CD4-positive, alpha-beta memory T cell (primary cell): ENCODE results near the gene CSAD. TPM values are rescaled to one million over a fixed set of nuclear protein-coding genes. Genes with fewer than 3 reads are reported as not detected.

Source experiments
- CTCF ChIA-PET: fragments of 350-600 bp; sonication (Branson Sonifier 250); formaldehyde crosslinking; loops from one replicate; lab custom pipeline; 2021; ENCODE audit warnings: inconsistent platforms; ENCODE audit not compliant: partially characterized antibody; lab: Charles Lee
- POLR2A ChIA-PET: fragments of 350-600 bp; sonication (Branson Sonifier 250); formaldehyde crosslinking; loops from one replicate; lab custom pipeline; 2021; ENCODE audit not compliant: partially characterized antibody; lab: Charles Lee
- DNase-seq, 5 donors: peaks; one replicate each; pipeline versions ENCODE4 v3.0.0 to v3.0.0-alpha.2; 2020 to 2022; ENCODE audit warnings: mixed read lengths in 1 of 5
- H3K27ac ChIP-seq: one replicate; pipeline ENCODE4 v1.7.0; 2013; ENCODE audit warnings: low read depth, low read length
- H3K27me3 ChIP-seq: 2 replicates; pipeline ENCODE4 v1.7.0; 2013; ENCODE audit warnings: mild to moderate bottlenecking, low read length, moderate library complexity; ENCODE audit not compliant: insufficient read depth
- H3K36me3 ChIP-seq: 2 replicates; pipeline ENCODE4 v1.7.0; 2013; ENCODE audit warnings: mild to moderate bottlenecking, low read length, moderate library complexity; ENCODE audit not compliant: insufficient read depth
- H3K4me1 ChIP-seq: 2 replicates; pipeline ENCODE4 v1.7.0; 2013; ENCODE audit warnings: mild to moderate bottlenecking, low read length, moderate library complexity; ENCODE audit not compliant: insufficient read depth
- H3K4me3 ChIP-seq, 2 donors: one replicate each; pipeline ENCODE4 v1.7.0; 2013; ENCODE audit warnings: low read length in 2 of 2, mild to moderate bottlenecking in 1 of 2
- H3K9me3 ChIP-seq, 2 donors: one replicate each; pipeline ENCODE4 v1.7.0; 2013; ENCODE audit warnings: low read length in 2 of 2, control low read depth in 1 of 2; ENCODE audit not compliant: control insufficient read depth in 1 of 2
- H3K27ac Mint-ChIP-seq, 7 donors: one replicate each; pipeline ENCODE4 v1.8.0; 2020 to 2021; ENCODE audit warnings: mixed read lengths in 7 of 7, mild to moderate bottlenecking in 6 of 7, inconsistent platforms in 3 of 7, moderate library complexity in 3 of 7
- H3K27me3 Mint-ChIP-seq, 2 donors: one replicate each; pipeline ENCODE4 v1.8.0; 2020 to 2021; ENCODE audit warnings: mixed read lengths in 2 of 2
- H3K36me3 Mint-ChIP-seq, 2 donors: one replicate each; pipeline ENCODE4 v1.8.0; 2020 to 2021; ENCODE audit warnings: mixed read lengths in 2 of 2, inconsistent platforms in 1 of 2, mild to moderate bottlenecking in 1 of 2
- H3K4me1 Mint-ChIP-seq, 4 donors: one replicate each; pipeline ENCODE4 v1.8.0; 2020 to 2021; ENCODE audit warnings: mixed read lengths in 4 of 4, mild to moderate bottlenecking in 1 of 4
- H3K4me3 Mint-ChIP-seq, 8 donors: one replicate each; pipeline ENCODE4 v1.8.0; 2020 to 2021; ENCODE audit warnings: mixed read lengths in 8 of 8, mild to moderate bottlenecking in 7 of 8, moderate library complexity in 6 of 8, inconsistent platforms in 3 of 8
- H3K9me3 Mint-ChIP-seq, 8 donors: one replicate each; pipeline ENCODE4 v1.8.0; 2020 to 2021; ENCODE audit warnings: mixed read lengths in 8 of 8, mild to moderate bottlenecking in 5 of 8, inconsistent platforms in 3 of 8, moderate library complexity in 1 of 8
- intact Hi-C: fragments of 100-400 bp; cut with micrococcal nuclease; formaldehyde crosslinking; loops from one replicate; pipeline ENCODE4 v1.15.1; 2023
- polyA plus RNA-seq, 2 donors: library from polyadenylated mRNA; unstranded; fragments of 300-500 nt; fragmentation: Illumina TruSeq; gene quantifications; one replicate each; pipeline ENCODE4 v1.2.3, GENCODE V29; 2021
- total RNA-seq, 2 experiments: library from RNA; stranded (reverse); gene quantifications; one replicate each; pipeline ENCODE4 v1.2.3, GENCODE V29; 2021

The CSAD gene
- total and polyA plus RNA-seq, 4 experiments from 2014 or later = 1.1 to 64.2 (median 32.7) TPM

DNA sequence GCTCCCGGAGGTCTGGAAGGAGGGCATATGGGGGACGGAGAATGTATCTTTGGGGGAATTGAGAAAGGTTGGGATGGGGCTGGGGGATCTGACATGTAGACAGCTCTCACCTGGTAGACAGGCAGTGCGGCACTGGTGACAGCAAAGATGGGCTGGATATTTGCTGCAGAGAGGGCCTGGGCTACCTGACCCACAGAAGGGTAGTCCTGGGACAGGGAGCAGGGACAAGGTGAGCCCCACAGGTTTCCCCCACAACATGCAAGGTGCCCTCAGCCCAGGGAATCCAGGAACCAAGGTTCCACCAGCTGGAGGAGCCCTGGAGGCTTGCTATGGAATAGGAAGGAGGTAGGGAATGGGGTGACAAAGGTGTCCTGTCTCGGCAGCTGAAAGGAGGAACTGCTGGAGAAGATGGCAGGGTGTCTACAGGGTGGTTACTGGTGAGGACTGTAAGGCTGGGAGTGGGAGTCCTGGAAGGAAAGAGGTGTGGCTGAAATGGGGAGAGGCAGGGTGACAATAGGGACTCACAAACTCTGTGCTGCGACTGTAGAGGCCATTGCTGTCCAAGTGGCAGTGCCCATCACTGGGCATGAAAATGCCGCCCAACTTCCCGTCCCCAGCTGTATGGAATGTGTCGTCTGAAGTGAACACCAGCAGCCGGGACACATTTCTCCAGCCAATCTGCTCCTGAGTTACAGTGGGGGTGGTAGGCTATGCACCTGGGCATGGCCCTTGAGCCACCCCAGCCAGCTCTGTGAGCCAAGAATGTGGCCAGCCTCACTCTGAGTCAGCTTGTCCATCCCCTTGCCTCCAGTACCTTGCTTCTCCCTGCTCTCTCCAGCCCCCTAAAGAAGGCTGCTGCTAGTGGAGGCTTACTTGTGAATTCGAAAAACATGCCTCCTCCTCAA, 15.0 kb upstream of the CSAD start:
- Histone ChIP-seq H3K27ac (peak overlapping the region; percentile 53), H3K36me3 (peaks cover 76% of the 10 kb centered on the region), H3K27me3 (no peaks in the 10 kb centered on the region), H3K4me3 (no peak overlapping the region), H3K4me1 (peaks cover 52% of the 10 kb centered on the region), H3K9me3 (no peaks in the 10 kb centered on the region)
- no peak for DNase-seq
- intact Hi-C loops = no loop called here
- Mint-ChIP-seq H3K27ac (peak overlapping the region; percentile 57 to 89 (median 82)), H3K9me3 (no peaks in the 10 kb centered on the region), H3K36me3 (peaks cover 78 to 91% of the 10 kb centered on the region in 2 donors), H3K27me3 (no peaks in the 10 kb centered on the region), H3K4me1 (peaks cover 27 to 51% (median 37%) of the 10 kb centered on the region in 4 donors), H3K4me3 (peak overlapping the region in 2 of 8 donors; percentile 15 to 29)
- ChIA-PET CTCF (interaction anchor here (0.9 to 2.1 kb wide), 7 partner anchors 11 to 126 kb away, joined by 3 to 10 read pairs (median 5); partner anchors contain the start of genes AAAS, CSAD, ITGB7 and ZNF740), POLR2A (interaction anchor here (0.8 to 27.7 kb wide), 6 partner anchors 10 to 116 kb away, joined by 3 to 463 read pairs (median 6); partner anchors contain the start of genes CSAD, ITGB7, SPRYD3 and ZNF740)

DNA sequence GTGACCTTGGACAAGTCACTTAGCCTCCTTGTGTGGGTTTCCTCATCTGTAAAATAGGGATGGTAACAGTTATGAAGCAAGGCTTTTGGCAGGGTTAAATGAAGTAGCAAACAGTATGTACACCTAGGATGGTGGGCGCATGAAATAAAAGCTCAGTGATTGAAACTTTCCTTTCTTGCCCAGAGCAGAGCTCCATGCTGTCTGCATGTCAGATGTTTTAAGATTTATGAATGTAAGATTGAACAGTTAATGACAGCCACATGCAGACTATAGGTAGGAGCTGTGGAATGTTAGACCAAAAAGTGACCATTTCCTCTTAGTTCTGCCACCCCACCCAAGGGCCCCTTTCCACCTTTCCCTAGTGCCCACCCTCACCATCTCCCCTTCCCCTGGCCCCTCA, 14.2 kb upstream of the CSAD start:
- H3K4me1 ChIP-seq = peaks cover 52% of the 10 kb centered on the region
- peaks cover 74% of the 10 kb centered on the region for H3K36me3 ChIP-seq
- CTCF ChIA-PET = interaction anchor here (0.9 to 2.1 kb wide), 8 partner anchors 12 to 126 kb away, joined by 3 to 10 read pairs (median 5); partner anchors contain the start of genes AAAS, CSAD, ITGB7 and ZNF740
- H3K4me3 ChIP-seq = no peak overlapping the region
- Mint-ChIP-seq H3K27ac (peak overlapping the region; percentile 46 to 87 (median 75)), H3K4me1 (peaks cover 24 to 47% (median 33%) of the 10 kb centered on the region in 4 donors), H3K9me3 (no peaks in the 10 kb centered on the region), H3K27me3 (no peaks in the 10 kb centered on the region), H3K36me3 (peaks cover 76 to 88% of the 10 kb centered on the region in 2 donors), H3K4me3 (peak overlapping the region in 2 of 8 donors; percentile 25 to 29)
- no peaks in the 10 kb centered on the region for H3K27me3 ChIP-seq
- DNase-seq = no peak
- POLR2A ChIA-PET = interaction anchor here (0.6 to 27.7 kb wide), 7 partner anchors 9 to 1959 kb away, joined by 3 to 463 read pairs (median 3); partner anchors contain the start of genes CSAD, ITGB7, SPRYD3 and ZNF740
- H3K9me3 ChIP-seq = no peaks in the 10 kb centered on the region
- intact Hi-C loops = loop anchor here (5.0 kb wide), 1 partner anchor 128 kb away; no protein-coding TSS in a partner anchor
- H3K27ac ChIP-seq = peak overlapping the region; percentile 11

DNA sequence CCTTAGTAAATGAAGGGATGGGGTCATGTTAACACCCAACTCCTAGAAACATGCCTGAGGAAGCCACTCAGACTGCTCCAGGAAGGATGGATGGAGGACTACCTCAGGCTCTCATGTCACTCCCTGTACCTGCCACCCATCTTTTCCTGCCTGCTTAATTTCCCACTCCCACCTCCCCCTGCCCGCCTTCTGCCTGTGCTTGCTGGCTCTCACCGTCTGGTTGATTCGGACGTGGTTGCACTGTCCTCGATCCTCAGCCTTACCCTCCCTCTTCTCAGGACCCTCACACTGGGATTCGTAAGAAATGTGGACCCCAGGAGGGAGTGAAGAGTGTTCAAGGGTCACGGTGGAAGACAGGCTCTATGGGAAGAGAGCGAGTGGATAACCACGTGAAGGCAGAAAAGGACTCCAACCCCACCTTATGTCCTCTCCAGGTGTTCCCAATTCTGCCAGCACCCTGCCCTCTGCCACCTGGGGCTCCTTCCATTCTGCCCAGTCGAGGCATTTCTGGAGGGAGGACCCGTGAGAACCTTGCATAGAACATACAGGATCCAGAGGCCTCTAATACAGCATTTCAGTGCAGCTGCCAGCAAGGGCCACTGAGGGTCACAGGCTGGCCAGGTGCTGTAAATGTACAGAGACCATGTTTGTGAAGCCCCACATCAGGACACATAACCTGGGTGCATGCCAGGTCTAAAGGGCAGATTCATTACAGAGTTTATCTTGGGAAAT, 13.4 kb upstream of the CSAD start:
- peaks cover 44% of the 10 kb centered on the region for H3K4me1 ChIP-seq
- intact Hi-C loops = loop anchor here (5.0 kb wide), 1 partner anchor 127 kb away; no protein-coding TSS in a partner anchor
- H3K4me1 Mint-ChIP-seq = peaks cover 20 to 40% (median 28%) of the 10 kb centered on the region in 4 donors
- CTCF ChIA-PET = interaction anchor here (0.9 to 2.1 kb wide), 8 partner anchors 13 to 127 kb away, joined by 3 to 10 read pairs (median 5); partner anchors contain the start of genes AAAS, CSAD, ITGB7 and ZNF740
- H3K4me3 ChIP-seq = no peak overlapping the region
- H3K4me3 Mint-ChIP-seq = no peak overlapping the region
- no peaks in the 10 kb centered on the region for H3K9me3 Mint-ChIP-seq
- H3K36me3 ChIP-seq = peaks cover 69% of the 10 kb centered on the region
- peak overlapping the region in 6 of 7 donors; percentile 37 to 87 (median 66) for H3K27ac Mint-ChIP-seq
- H3K9me3 ChIP-seq = no peaks in the 10 kb centered on the region
- no peak overlapping the region for H3K27ac ChIP-seq
- POLR2A ChIA-PET = interaction anchor here (0.6 to 27.7 kb wide), 7 partner anchors 9 to 1958 kb away, joined by 3 to 463 read pairs (median 10); partner anchors contain the start of genes CSAD, ITGB7, PFDN5 and ZNF740
- H3K27me3 ChIP-seq = no peaks in the 10 kb centered on the region
- H3K36me3 Mint-ChIP-seq = peaks cover 71 to 83% of the 10 kb centered on the region in 2 donors
- no peak for DNase-seq
- no peaks in the 10 kb centered on the region for H3K27me3 Mint-ChIP-seq

DNA sequence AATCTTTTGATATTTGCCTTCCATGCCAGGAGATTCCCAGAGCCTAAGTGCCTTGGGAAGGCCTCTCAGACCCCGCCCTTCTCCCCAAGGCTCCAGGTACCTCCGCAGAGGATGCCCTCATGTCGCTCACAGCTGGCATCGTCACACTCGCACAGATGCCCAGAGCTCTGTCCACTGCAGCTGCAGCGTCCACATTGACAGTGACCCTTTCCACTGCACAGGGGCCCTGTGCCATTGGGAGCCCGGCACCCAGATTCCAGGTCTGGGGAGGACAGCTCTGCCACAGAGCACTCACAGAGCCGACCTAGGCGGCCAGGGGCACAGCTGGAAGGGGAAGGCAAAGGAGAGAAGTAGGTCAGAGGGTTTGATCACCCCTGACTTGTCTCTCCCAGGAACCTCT, 12.3 kb upstream of the CSAD start:
- H3K36me3 ChIP-seq = peaks cover 79% of the 10 kb centered on the region
- H3K9me3 Mint-ChIP-seq = no peaks in the 10 kb centered on the region
- H3K27me3 Mint-ChIP-seq = no peaks in the 10 kb centered on the region
- no peaks in the 10 kb centered on the region for H3K27me3 ChIP-seq
- H3K4me1 Mint-ChIP-seq = peaks cover 10 to 29% (median 18%) of the 10 kb centered on the region in 4 donors
- H3K9me3 ChIP-seq = no peaks in the 10 kb centered on the region
- CTCF ChIA-PET = interaction anchor here (1.0 kb wide), 1 partner anchor 128 kb away, joined by 4 read pairs; the partner anchor contains the start of gene AAAS
- intact Hi-C loops = loop anchor here (5.0 kb wide), 1 partner anchor 126 kb away; no protein-coding TSS in a partner anchor
- H3K4me3 ChIP-seq = no peak overlapping the region
- POLR2A ChIA-PET = interaction anchor here (1.2 to 27.7 kb wide), 6 partner anchors 8 to 102 kb away, joined by 3 to 463 read pairs (median 4); partner anchors contain the start of genes CSAD, ITGB7, PFDN5 and ZNF740
- peaks cover 33% of the 10 kb centered on the region for H3K4me1 ChIP-seq
- peak overlapping the region in 6 of 7 donors; percentile 53 to 84 (median 69) for H3K27ac Mint-ChIP-seq
- DNase-seq = no peak
- no peak overlapping the region for H3K4me3 Mint-ChIP-seq
- peaks cover 61 to 81% of the 10 kb centered on the region in 2 donors for H3K36me3 Mint-ChIP-seq
- no peak overlapping the region for H3K27ac ChIP-seq

DNA sequence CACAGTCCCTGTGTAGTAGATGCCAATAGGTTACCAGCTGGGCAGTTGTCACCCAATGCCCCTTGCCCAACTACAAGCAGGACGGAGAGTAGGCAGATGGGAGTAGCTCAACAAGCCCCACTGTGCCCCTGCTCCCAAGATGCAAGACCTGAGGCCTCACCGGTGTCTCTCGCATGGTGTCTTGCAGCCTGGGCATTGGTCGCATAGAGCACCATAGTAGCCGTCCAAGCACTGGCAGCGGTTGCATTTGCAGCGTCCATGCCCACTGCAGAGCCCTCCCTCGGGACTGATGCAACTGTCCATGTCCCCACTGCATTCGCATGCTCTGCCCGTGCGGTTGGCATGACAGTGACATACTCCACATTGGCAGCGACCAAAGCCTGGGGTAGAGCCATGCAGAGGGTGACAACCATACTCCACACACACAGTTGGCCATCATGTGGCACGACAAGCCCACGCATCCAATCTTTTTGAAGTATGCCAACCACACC, 11.9 kb upstream of the CSAD start:
- ChIA-PET POLR2A (interaction anchor here (1.2 to 27.7 kb wide), 7 partner anchors 7 to 153 kb away, joined by 3 to 463 read pairs (median 4); partner anchors contain the start of genes CSAD, ITGB7, PFDN5 and ZNF740), CTCF (interaction anchor here (1.0 to 6.7 kb wide), 2 partner anchors 32 to 128 kb away, joined by 4 to 65 read pairs; partner anchors contain the start of gene AAAS)
- Mint-ChIP-seq H3K4me1 (peaks cover 8 to 26% (median 16%) of the 10 kb centered on the region in 4 donors), H3K36me3 (peaks cover 59 to 83% of the 10 kb centered on the region in 2 donors), H3K27ac (peak overlapping the region in 1 of 7 donors; percentile 64), H3K9me3 (no peaks in the 10 kb centered on the region), H3K4me3 (no peak overlapping the region), H3K27me3 (no peaks in the 10 kb centered on the region)
- no peaks in the 10 kb centered on the region for H3K27me3 ChIP-seq
- no peaks in the 10 kb centered on the region for H3K9me3 ChIP-seq
- intact Hi-C loops = loop anchor here (5.0 kb wide), 1 partner anchor 125 kb away; no protein-coding TSS in a partner anchor
- H3K36me3 ChIP-seq = peaks cover 83% of the 10 kb centered on the region
- no peak overlapping the region for H3K4me3 ChIP-seq
- H3K27ac ChIP-seq = no peak overlapping the region
- no peak for DNase-seq
- H3K4me1 ChIP-seq = peaks cover 28% of the 10 kb centered on the region
